Keratinocyte (primary cell): ENCODE results near the gene TMX1. TPM values are rescaled to one million over a fixed set of nuclear protein-coding genes. Genes with fewer than 3 reads are reported as not detected.

Experiments used
- DNase-seq: peaks from one replicate; pipeline ENCODE4 v3.0.0-alpha.2; 2011; ENCODE audit warnings: low read depth, missing footprints, low spot score
- FAIRE-seq: peaks from 2 replicates; lab custom pipeline; 2011; peaks lifted over from hg19 to GRCh38; lab: Jason Lieb, UNC
- H2AFZ ChIP-seq: 2 replicates; pipeline ENCODE4 v1.6.0; 2012; ENCODE audit warnings: low read length, control low read depth, inconsistent platforms; ENCODE audit not compliant: control insufficient read depth
- H3K27ac ChIP-seq: 2 replicates; pipeline ENCODE4 v1.5.1; 2011; ENCODE audit warnings: low read length; ENCODE audit not compliant: control insufficient read depth, insufficient read depth
- H3K27me3 ChIP-seq: 3 replicates; pipeline ENCODE4 v1.6.0; 2011; ENCODE audit warnings: low read length; ENCODE audit not compliant: control insufficient read depth, insufficient read depth; ENCODE audit errors: extremely low read depth
- H3K36me3 ChIP-seq, 2 experiments: 2 replicates in 1 of 2; 3 replicates in 1 of 2; pipeline ENCODE4 v1.5.1; 2011; ENCODE audit warnings: low read length in 2 of 2, mild to moderate bottlenecking in 1 of 2; ENCODE audit not compliant: control insufficient read depth in 2 of 2, insufficient read depth in 2 of 2; ENCODE audit errors: extremely low read depth in 1 of 2
- H3K4me1 ChIP-seq: 3 replicates; pipeline ENCODE4 v1.5.1; 2011; ENCODE audit warnings: low read length; ENCODE audit not compliant: control insufficient read depth, insufficient read depth; ENCODE audit errors: extremely low read depth
- H3K4me2 ChIP-seq: 3 replicates; pipeline ENCODE4 v1.6.0; 2011; ENCODE audit warnings: low read depth, low read length; ENCODE audit not compliant: control insufficient read depth, insufficient read depth; ENCODE audit errors: extremely low read depth
- H3K4me3 ChIP-seq, 3 experiments: fragments of 200-600 bp in 1 of 3; sonication (generic) in 1 of 3; 2 replicates in 2 of 3; 3 replicates in 1 of 3; pipeline ENCODE4 v1.5.1; 2011 to 2016; ENCODE audit warnings: low read length in 3 of 3, mild to moderate bottlenecking in 3 of 3, control low read depth in 2 of 3, inconsistent platforms in 1 of 3, low read depth in 1 of 3, mixed read lengths in 1 of 3, mixed run types in 1 of 3, moderate library complexity in 1 of 3; ENCODE audit not compliant: control insufficient read depth in 2 of 3, insufficient read depth in 2 of 3; ENCODE audit errors: extremely low read depth in 1 of 3
- H3K79me2 ChIP-seq: 2 replicates; pipeline ENCODE4 v1.6.0; 2012; ENCODE audit warnings: low read length; ENCODE audit not compliant: control insufficient read depth, insufficient read depth
- H3K9ac ChIP-seq: 3 replicates; pipeline ENCODE4 v1.6.0; 2011; ENCODE audit warnings: low read length; ENCODE audit not compliant: control insufficient read depth, insufficient read depth; ENCODE audit errors: extremely low read depth
- H3K9me1 ChIP-seq: 3 replicates; pipeline ENCODE4 v1.6.0; 2011; ENCODE audit warnings: low read length; ENCODE audit not compliant: control insufficient read depth, insufficient read depth; ENCODE audit errors: extremely low read depth
- H3K9me3 ChIP-seq: 2 replicates; pipeline ENCODE4 v1.5.1; 2012; ENCODE audit warnings: low read depth, low read length; ENCODE audit not compliant: control insufficient read depth
- H4K20me1 ChIP-seq: 3 replicates; pipeline ENCODE4 v1.6.0; 2011; ENCODE audit warnings: low read length; ENCODE audit not compliant: control insufficient read depth, insufficient read depth; ENCODE audit errors: extremely low read depth
- EZH2 ChIP-seq: IDR thresholded peaks from one replicate; pipeline ENCODE4 v1.6.1; 2012; ENCODE audit warnings: inconsistent platforms, mild to moderate bottlenecking, low read length, moderate library complexity
- dilution Hi-C: fragments of 300-500 bp; cut with MboI; formaldehyde crosslinking; loops from one replicate; pipeline ENCODE4 v1.7.0; 2020; ENCODE audit warnings: low sequenced_read_pairs; ENCODE audit not compliant: extremely low pct_ligation_motif_present
- polyA plus RNA-seq, 5 experiments: library from polyadenylated mRNA; depleted of rRNA in 3 of 5; stranded (reverse) in 3 of 5; stranded (forward) in 1 of 5; unstranded in 1 of 5; fragments of >200 nt; gene quantifications; 1 replicate in 1 of 5; 2 replicates in 3 of 5; 3 replicates in 1 of 5; pipeline versions ENCODE4 v1.2.1 to v1.2.3, GENCODE V29; 2011 to 2012; ENCODE audit warnings: missing spikeins in 2 of 5, low read depth in 1 of 5, low replicate concordance in 1 of 5
- TF ChIP-seq, protein P1 (sequence below), 3 experiments: IDR thresholded peaks in 1 of 3; conservative IDR thresholded peaks in 1 of 3; optimal IDR thresholded peaks in 1 of 3; 2 replicates in 2 of 3; 3 replicates in 1 of 3; pipeline versions ENCODE3 to v1.5.1; 2011; ENCODE audit warnings: low read length in 3 of 3, mild to moderate bottlenecking in 3 of 3, moderate library complexity in 2 of 3, control low read depth in 1 of 3, inconsistent platforms in 1 of 3; ENCODE audit not compliant: insufficient read depth in 2 of 3; ENCODE audit errors: extremely low read depth in 1 of 3

The TMX1 gene
- polyA plus RNA-seq, 1 donor (not counting 4 experiments of a cell fraction or from before 2014, with no cell fraction given) = 36.0 TPM

DNA sequence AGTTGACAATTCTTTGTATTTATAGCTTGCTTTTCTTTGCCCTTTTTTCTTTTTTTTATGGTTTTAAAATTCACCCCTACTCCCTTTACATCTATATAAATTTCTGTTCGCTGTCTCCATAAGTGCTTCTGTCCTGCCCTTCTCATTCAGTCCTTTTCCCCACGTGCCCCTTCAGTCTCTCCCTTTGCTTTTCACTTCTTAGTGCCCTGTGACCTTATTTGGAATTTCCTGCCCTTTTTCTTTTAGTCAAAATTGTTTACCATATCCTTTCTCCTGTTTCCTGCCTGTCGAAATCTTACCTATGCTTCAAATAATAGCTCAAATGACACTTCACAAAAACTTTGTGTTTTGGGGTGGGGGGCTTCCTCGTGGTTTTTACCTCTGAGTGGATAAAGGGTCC, 6.0 kb downstream of the TMX1 start:
- Histone ChIP-seq H3K4me3 (no peak overlapping the region), H3K27me3 (no peaks in the 10 kb centered on the region), H3K4me2 (no peak overlapping the region), H3K79me2 (peaks cover 43% of the 10 kb centered on the region), H3K9ac (no peak overlapping the region), H2AFZ (no peak overlapping the region), H3K4me1 (peaks cover 18% of the 10 kb centered on the region), H4K20me1 (no peaks in the 10 kb centered on the region), H3K9me1 (no peaks in the 10 kb centered on the region), H3K36me3 (peaks cover 7 to 13% of the 10 kb centered on the region in 2 experiments), H3K9me3 (no peaks in the 10 kb centered on the region), H3K27ac (no peak overlapping the region)
- dilution Hi-C loops = no loop called here
- no peak for FAIRE-seq
- no peak for DNase-seq
- no peak for TF ChIP-seq EZH2
- TF ChIP-seq, protein P1, sequence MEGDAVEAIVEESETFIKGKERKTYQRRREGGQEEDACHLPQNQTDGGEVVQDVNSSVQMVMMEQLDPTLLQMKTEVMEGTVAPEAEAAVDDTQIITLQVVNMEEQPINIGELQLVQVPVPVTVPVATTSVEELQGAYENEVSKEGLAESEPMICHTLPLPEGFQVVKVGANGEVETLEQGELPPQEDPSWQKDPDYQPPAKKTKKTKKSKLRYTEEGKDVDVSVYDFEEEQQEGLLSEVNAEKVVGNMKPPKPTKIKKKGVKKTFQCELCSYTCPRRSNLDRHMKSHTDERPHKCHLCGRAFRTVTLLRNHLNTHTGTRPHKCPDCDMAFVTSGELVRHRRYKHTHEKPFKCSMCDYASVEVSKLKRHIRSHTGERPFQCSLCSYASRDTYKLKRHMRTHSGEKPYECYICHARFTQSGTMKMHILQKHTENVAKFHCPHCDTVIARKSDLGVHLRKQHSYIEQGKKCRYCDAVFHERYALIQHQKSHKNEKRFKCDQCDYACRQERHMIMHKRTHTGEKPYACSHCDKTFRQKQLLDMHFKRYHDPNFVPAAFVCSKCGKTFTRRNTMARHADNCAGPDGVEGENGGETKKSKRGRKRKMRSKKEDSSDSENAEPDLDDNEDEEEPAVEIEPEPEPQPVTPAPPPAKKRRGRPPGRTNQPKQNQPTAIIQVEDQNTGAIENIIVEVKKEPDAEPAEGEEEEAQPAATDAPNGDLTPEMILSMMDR (optimal IDR thresholded peaks at IDR 0.05 in 1 of 3, IDR thresholded peaks at IDR 0.05 in 1 of 3, conservative IDR thresholded peaks at IDR 0.05 in 1 of 3; ENCODE audit: extremely low read depth in 1 of 3, insufficient read depth in 2 of 3, low read length in 3 of 3) = no peak

DNA sequence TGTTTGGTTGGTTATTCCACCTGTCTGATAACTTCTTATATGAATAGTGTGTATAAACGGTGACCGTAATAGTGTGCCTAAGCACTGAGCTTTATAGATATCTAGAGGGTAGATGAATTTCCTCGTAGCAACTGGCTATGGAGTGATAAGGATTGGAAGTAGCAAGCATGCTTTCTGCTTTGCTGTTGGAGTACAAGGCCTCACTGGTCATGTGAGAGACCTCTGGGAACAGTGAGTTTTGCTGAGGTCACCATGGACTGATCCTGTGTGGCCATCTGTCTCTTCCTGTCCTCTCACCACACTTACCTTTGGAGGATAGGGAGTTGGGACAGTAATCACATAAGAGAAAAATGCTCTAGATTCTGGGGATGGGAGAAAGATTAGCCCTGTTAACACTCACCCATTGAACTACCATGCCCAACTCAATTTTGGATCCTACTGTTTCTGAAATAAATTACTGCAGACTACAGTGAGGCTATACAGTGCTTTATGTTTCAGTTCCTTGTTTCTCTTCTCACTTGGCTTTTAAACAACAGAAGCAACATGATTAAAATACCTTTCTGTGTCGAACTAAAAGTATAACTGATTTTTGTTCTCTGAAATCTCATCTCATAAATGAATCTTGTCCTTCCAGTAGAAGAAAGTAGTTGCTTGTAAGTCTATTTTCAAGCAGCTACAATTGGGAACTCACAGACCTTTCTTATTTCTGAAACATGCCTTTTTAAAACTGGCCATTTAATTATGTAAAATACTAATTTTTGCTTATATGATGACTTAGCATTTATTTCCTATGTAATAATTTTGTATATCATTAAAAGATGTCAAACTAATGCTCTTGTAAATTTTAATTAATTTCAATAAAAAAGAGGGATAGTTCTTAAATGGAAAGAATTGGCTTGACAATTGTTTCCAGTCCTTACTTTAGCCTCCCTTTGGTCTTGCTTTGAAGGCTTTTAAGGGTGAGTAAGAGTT, 8.3 kb downstream of the TMX1 start:
- no peaks in the 10 kb centered on the region for H3K9me1 ChIP-seq
- no peaks in the 10 kb centered on the region for H3K9me3 ChIP-seq
- no peak overlapping the region for H3K9ac ChIP-seq
- TF ChIP-seq EZH2 = no peak
- TF ChIP-seq, protein P1 (optimal IDR thresholded peaks at IDR 0.05 in 1 of 3, IDR thresholded peaks at IDR 0.05 in 1 of 3, conservative IDR thresholded peaks at IDR 0.05 in 1 of 3; ENCODE audit: extremely low read depth in 1 of 3, insufficient read depth in 2 of 3, low read length in 3 of 3) = no peak
- FAIRE-seq (peak; percentile 69), DNase-seq (no peak)
- peaks cover 10% of the 10 kb centered on the region for H3K4me1 ChIP-seq
- peaks cover 11 to 15% of the 10 kb centered on the region in 2 experiments for H3K36me3 ChIP-seq
- H4K20me1 ChIP-seq = no peaks in the 10 kb centered on the region
- dilution Hi-C loops = no loop called here
- no peak overlapping the region for H3K27ac ChIP-seq
- no peak overlapping the region for H3K4me2 ChIP-seq
- H3K4me3 ChIP-seq = no peak overlapping the region
- H2AFZ ChIP-seq = no peak overlapping the region
- H3K27me3 ChIP-seq = no peaks in the 10 kb centered on the region
- peaks cover 20% of the 10 kb centered on the region for H3K79me2 ChIP-seq
